HG03095 (cell line): Measurements from ENCODE around the gene SFT2D1.
A peak's percentile ranks its signal among the peaks of the same experiment; 100 is the strongest.
"Not testable (repeated sequence)": the region's sequence is repeated elsewhere in the genome, so short reads cannot be mapped to it uniquely, and the experiment has no call there.

Source experiments
- ATAC-seq: cut with Tn5 transposase; IDR thresholded peaks from one replicate; pipeline ENCODE4 v1.9.1; 2021; ENCODE audit warnings: moderate library complexity; ENCODE audit not compliant: unreplicated experiment

Gene SFT2D1

DNA sequence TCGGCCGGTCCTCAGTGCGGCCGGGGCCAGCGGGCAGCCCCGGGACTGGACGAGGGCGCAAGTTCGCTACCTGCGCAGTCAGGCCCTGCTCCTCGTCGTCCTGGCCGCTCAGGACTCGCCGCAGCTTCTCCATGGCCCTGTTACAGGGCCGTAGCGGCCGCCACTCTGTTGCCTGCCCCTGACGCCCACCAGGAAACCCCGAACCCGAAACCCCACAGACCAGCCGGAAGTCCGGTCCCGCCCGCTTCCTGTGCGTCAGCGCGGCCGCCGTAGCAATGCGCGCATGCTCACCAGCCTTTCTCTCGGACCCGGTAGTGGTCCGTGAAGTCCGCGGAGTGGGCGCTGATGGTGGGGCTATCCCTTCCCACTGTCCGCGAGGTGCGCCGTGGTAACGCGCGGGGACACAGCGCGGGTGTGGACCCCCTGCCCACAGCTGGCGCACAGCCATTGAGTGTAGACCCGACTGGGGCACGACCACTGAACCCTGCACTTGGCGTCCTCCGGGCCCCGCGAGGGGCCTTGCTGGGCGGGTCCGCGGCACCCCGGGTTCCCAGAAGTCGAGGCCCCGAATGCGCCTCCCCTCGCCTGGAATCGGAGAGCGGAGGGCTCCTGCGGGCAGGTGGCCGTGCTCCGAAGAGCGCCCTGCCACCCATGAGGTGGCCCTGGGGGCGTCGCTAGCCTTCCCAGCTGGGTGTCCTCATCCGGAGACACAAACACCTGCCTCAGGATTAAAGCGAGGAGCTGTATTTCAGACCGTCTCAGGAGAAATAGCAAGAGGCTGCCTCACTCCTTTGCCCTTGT lies at the start of gene SFT2D1:
Gene SFT2D1 (minus strand): TSS at position 197 of the 801 bp plus-strand sequence. CDS start 64 bp downstream, at position 133.
- ATAC-seq: peak; percentile 93

DNA sequence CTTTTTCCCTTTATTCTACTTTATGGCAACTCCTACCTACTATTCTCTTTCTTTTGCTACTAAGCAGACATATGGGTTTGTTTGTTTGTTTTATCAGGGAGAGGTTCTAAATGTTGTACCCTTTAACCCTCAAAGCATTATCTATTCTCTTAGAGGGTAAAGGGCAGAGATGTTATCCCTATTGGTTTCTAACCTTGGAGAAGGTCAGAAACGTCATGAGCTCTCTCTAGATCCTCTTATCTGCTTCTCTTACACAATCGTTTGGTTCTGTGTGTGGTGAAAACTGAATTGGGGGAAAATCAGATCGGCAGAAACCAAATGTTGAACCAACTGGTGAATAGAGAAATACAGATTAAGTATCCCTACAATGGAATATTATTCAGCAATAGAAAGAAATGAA lies 46.8 kb upstream of the SFT2D1 start:
- no peak for ATAC-seq

DNA sequence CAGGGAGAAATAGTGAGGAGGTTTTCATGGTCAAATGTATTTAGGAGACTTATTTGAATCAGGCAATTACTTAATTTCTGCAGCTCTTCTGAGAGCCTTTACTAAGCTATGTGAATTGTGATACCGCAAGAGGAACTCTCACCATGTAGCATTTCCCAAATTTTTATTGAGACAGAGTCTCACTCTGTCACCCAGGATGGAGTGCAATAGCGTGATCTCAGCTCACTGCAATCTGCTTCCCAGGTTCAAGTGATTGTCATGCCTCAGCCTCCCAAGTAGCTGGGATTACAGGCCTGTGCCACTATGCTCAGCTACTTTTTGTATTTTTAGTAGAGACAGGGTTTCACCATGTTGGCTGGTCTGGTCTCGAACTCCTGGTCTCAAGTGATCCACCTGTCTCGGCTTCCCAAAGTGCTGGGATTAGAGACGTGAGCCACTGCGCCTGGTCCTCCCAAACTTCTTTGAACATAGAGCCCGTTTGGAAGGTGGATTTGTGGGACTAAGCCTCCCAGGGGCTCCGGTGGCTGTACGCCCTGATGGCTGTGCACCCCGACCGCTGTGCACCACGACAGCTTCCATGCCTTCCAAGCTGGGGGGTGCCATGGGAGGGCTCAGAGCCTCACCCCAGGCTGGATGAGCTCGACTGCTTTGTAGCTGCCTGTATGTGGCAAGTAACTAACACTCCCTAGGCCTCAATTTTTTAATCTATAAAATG lies 46.1 kb upstream of the SFT2D1 start:
- ATAC-seq: no peak

DNA sequence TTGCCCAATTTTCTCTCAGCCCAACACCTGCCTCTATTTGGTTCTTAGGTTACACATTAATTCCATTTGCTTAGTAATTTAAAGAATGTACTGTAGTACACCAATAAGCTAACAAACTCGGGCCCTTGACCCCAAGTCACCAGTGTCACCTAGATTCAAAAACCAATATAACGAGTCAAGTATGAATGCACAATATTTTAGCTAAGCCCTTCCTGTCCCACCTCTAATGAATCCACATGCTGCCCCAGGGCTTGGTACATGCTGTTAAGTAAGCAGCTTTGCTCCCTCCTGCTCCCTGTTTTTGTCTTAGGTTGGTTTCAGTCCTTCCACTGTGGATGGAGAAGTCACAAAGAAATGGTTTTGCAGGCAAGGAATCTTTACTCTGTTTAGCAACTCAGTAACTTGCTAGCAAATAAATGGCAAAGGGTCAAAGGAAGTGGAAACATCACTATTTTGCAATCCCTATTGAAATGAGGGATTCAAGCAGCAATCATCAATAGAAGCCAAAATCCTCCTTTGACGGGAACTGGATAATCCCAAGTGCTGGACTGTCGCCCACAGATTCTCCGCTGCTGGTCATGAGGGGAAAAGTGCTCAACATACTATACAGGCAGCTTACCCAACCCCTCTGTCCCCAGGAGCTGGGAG lies 45.4 kb upstream of the SFT2D1 start:
- ATAC-seq: no peak

DNA sequence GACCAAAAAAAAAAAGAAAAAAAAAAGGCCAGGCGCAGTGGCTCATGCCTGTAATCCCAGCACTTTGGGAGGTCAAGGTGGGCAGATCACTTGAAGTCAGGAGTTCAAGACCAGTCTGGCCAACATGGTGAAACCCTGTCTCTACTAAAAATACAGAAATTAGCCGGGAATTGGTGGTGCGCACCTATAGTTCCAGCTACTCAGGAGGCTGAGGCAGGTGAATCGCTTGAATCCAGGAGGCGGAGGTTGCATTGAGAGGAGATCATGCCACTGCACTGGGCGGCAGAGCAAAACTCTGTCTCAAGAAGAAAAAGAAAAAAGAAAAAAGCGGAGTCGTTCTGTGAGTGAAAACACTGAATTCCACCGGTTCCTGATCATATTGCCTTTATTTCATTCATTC lies 44.8 kb upstream of the SFT2D1 start:
- ATAC-seq: not testable (repeated sequence)

DNA sequence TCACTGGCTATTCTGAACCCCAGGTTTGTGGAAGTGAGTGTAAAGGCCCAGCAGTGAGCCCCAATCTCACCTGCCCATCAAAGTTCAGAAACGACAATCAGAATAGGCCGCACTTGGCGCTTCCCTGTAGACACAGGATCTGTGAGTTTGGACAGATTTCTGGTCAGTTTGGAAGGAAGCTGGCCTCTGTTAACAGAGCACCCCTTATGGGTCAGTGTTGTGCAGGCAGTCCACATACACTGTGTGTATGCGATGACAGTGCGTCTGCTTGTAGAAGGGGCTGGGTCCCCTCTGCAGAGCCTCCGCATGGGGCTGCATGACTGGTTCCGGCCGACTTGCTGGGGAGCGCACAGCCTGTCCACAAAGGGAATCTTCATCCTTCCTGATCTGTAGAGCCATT lies 43.8 kb upstream of the SFT2D1 start:
- ATAC-seq: no peak

DNA sequence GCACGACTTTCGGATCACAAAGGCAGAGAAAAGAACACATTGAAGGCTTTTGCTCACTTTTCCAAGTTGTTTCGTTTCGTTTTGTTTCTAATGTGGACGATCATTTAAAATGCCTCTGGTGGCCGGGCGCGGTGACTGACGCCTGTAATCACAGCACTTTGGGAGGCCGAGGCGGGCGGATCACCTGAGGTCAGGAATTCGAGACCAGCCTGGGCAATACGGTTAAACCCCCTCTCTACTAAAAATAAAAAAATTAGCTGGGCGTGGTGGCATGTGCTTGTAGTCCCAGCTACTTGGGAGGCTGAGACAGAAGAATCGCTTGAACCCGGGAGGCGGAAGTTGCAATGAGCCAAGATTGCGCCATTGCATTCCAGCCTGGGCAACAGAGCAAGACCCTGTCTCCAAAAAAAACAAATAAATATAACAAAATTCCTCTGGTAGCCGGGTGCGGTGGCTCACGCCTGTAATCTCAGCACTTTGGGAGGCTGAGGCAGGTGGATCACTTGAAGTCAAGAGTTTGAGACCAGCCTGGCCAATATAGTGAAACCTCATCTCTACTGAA lies 41.5 kb upstream of the SFT2D1 start:
- not testable (repeated sequence) for ATAC-seq

- ATAC-seq: peak; percentile 87
These were observed 40.8 kb upstream of the SFT2D1 start, which contains the start of gene MPC1 for GRCh38 chr6:166382933-166383801. MPC1 (minus strand) TSS chr6:166382940; CDS start chr6:166382876, 64 bp downstream.

DNA sequence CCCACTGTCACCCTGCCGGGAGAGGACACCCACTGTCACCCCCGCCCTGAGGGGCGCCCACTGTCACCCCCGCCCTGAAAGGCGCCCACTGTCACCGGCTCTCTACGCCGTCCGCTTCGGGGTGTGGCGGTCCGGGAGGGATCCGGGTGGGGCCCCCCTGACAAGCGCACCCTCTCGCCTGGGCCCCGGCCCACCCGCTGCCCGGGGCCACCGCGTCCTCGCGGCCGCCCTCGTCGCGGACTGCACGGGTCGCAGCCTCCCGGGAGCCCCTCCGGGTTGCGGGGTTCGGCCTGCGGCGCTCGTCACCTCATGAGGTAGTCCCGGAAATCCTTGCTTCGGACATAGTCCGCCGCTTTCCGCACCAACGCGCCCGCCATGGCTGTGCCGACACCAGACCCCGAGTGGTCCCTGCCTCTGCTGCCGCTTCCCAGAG lies 40.2 kb upstream of the SFT2D1 start:
- peak; percentile 4 for ATAC-seq

DNA sequence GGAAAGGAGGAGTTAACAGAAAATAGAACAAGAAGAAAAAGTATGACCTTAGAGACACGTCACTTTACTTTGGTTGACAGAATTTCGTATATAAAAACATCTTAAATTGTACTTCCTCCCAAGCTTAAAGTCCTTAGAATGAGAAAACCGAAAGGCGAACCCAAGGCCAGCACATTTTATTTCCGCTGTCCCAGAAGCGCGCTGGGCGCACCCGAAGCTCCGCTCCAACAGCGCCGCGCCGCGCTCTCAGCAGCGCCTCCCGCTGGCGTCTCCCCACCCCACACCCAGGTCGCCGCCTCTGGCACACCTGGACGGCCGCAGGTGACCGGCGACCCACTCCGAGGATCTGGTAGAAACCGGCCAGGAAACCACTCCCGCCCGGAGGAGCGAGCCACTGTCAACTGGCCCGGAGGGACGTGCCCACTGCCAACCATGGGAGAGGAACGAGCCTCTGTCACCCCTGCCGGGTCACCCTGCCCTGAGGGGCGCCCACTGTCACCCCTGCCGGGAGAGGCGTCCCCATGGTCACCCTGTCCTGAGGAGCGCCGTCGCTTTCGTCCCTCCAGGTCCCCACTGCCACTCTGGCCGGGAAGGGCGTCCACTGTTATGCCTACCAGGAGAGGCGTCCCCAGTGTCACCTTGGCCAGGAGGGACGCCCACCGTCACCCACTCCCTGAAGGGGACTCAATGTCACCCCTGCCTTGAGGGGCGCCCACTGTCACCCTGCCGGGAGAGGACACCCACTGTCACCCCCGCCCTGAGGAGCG lies 39.6 kb upstream of the SFT2D1 start:
- peak; percentile 57 for ATAC-seq

- no peak for ATAC-seq
These were observed 39.0 kb upstream of the SFT2D1 start for GRCh38 chr6:166381381-166381732.

DNA sequence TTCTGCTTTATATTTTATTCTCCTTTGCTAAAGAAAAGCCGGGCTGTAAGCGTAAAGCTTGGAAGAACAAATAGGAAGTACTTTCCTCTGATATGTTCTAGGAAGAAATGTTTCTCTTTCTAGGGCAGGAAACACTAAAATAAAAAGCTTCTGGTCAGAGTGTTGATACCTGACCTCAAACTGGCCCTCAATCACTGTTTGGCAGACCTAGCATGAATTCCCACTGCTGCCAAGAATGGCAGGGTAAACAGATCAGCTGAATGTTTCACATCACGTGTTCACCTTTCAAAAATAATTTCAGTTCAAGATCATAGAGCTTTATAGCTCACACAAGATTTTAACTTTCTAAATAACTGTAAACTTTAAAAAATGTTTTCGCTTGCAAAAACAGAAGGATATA lies 37.5 kb upstream of the SFT2D1 start:
- ATAC-seq: no peak

DNA sequence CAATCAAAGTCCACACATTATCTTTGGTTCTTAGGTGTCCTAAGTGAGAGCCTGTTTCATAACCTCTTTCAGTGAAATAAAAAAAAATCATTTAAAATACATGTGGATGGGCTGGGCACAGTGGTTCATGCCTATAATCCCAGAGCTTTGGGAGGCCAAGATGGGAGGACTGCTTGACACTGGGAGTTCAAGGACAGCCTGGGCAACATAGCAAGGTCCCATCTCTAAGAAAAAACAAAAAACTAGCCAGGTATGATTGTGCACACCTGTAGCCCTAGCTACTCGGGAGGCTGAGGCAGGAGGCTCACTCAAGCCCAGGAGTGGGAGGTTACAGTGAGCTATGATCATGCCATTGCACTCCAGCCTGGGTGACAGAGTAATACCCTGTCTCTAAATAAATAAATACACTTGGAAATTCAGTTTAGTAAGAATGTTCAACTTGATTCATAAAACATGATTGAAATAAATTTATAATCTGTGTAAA lies 36.8 kb upstream of the SFT2D1 start:
- ATAC-seq: no peak

DNA sequence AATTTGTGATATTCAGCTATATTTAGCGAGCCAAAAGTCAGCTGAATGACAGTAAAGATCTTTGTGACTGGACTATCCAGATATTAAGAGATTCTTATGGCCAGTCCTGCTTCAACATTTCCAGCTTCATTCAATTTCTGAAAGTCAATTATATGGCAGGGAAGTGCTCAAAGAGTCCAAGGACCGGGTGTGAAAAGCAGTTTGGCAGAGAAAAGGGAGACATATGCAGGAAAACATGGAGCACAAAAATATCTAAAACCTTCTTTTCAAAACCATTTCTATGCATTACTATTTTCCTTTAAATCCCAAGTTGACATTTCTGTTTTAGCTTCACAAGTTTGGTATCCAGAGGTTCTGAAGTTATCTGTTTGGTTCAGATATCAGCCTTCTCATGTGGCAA lies 35.4 kb upstream of the SFT2D1 start:
- ATAC-seq: no peak

DNA sequence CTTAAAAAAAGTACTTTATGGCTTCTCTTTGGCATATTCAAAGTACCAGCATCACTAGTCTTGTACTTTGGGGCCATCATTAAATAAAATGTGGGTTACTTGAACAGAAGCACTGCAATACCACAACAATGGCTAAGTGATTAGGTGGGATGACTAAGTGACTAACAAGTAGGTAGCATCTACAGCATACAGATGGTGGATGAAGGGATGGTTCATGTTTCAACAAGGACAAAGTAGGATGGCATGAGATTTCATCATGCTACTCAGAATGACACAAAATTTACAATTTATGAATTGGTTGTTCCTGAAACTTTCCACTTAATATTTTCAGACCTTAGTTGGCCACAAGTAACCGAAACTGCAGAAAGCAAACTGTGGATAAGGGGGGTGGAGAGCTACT lies 32.7 kb upstream of the SFT2D1 start:
- ATAC-seq: no peak

DNA sequence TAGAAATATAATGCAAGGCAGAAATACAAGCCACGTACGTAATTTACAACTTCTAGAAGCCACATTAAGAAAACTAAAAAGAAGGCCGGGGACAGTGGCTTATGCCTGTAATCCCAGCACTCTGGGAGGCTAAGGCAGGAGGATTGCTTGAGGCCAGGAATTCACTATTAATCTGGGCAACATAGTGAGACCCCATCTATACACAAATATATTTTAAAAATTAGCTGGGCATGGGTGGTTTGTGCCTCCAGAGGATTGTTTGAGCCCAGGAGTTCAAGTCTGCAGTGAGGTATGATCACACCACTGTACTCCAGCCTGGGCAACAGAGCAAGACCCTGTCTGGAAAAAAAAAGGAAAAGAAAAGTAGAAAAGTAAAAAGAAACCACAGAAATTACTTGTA lies 28.1 kb upstream of the SFT2D1 start:
- ATAC-seq: no peak

GRCh38 chr6:166369782-166370181 lies 27.4 kb upstream of the SFT2D1 start:
- no peak for ATAC-seq

GRCh38 chr6:166366921-166367320 lies 24.6 kb upstream of the SFT2D1 start:
- ATAC-seq: no peak

DNA sequence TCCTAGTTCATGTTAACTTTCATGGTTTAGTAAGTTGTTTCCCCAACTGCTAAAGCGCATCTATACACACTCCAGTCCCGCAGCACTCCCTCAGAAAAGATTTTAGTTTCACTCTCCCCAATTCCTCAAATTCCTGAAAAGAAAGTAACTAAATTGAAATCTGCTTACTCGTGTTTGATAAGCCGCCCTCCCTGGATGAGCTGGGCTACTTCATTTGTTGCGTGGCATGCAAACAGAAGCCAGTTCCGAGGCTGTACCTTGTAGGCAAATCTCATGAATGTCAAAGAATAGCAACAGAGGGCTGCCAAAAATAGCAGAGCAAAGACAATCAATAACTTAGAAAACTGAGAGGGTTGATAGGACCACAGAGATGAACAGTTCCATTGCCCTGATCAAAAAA lies 23.5 kb upstream of the SFT2D1 start:
- no peak for ATAC-seq

- ATAC-seq: no peak
These were observed 22.9 kb upstream of the SFT2D1 start for GRCh38 chr6:166365221-166365620.
